NOMO-1 treated with dmso at 0.1 percent for 144 hours (cell line): ENCODE results near the gene RAVER1.
"Not testable (repeated sequence)": the region's sequence is repeated elsewhere in the genome, so short reads cannot be mapped to it uniquely, and the experiment has no call there.

ENCODE experiments used
- DNase-seq: peaks from one replicate; lab custom pipeline; 2025; ENCODE audit not compliant: unreplicated experiment; lab: John Stamatoyannopoulos, UW

RAVER1 gene

GRCh38 chr19:10346509-10346908 is 13.2 kb upstream of the RAVER1 start:
- peak; percentile 59 for DNase-seq

DNA sequence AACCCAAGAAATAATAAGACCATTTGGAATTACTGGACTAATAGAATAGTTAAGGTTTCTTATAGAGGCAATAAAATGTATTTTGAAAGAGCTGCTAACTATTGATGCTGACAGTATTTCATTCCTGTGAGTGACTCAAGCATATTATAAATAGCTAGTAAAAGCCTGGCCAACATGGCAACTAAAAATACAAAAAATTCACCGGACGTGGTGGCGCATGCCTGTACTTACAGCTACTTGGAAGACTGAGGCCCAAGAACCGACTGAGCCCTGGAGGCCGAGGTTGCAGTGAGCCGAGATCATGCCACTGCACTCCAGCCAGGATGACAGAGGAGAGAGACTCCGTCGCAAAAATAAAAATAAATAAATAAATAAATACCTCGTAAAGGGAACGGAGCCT is 11.5 kb upstream of the RAVER1 start:
- DNase-seq, result no peak

GRCh38 chr19:10343495-10343894 is 10.2 kb upstream of the RAVER1 start:
- no peak for DNase-seq

DNA sequence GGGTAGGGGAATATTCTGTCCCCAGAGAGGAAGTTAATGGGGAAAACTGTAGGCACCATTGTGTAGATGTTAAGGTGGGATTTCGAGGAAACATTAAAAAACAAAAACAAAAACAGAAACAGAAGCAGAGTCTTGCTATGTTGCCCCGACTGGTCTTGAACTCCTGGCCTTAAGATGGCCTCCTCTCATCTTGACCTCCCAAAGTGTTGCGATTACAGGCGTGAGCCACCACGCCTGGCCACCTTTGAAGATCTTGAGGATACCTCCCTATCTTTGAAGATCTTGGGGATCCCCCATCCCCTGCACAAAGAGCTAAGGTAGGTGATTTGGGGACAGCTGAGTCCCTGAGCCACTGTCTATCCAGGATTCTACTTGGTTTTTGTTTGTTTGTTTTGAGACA is 6.6 kb upstream of the RAVER1 start:
- DNase-seq, result no peak

DNA sequence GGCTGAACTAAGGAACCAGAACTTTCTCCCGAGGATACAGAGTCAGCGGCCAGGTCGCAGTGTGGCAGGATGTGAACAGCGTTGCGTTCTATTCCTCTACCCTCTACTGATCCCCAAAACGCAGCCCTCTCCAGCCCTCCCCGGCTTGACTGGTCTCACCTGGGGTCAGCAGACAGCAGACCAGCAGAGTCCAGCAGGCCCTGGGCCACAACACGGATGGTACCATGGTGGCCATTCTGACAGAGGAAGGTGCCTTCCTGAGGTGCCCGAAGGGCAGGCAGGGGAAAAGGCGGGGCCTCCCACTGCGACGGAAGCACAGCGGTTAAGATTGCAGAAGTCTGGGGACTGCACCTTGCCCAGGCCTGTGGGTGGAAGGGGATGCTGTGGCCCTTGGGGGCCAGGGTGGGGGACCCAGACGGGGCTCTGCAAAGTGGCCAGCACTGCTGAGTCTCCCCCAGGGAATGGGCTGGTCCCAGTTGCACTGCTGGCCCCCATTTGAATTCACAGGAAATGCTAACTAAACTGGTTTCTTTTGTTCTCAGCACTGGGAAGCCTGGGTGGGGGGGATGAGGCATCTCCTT is 6.1 kb upstream of the RAVER1 start, which contains the start of gene ICAM3:
Gene ICAM3 (minus strand): TSS at position 245 of the 581 bp plus-strand sequence. CDS start 10 bp downstream, at position 235.
- DNase-seq, result peak; percentile 70

DNA sequence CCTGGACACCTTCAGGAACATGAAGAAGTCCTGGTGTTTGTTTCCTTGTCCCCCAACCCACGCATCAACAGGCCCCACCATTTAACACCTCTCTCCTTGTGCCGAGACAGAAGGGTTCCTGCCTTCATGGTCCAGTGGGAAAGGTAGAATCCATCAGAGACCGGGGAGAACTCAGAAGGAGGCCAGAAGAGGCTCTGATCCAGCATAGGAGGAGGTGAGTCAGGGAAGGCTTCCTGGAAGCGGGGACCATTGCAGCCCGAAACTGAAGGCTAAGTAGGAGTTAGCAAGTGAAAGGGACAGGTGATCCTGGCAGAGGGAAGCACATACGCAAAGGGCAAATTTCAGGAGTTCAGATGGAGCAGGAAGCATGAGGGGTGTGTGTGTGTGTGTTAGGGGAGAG is 5.6 kb upstream of the RAVER1 start:
- DNase-seq, result no peak

DNA sequence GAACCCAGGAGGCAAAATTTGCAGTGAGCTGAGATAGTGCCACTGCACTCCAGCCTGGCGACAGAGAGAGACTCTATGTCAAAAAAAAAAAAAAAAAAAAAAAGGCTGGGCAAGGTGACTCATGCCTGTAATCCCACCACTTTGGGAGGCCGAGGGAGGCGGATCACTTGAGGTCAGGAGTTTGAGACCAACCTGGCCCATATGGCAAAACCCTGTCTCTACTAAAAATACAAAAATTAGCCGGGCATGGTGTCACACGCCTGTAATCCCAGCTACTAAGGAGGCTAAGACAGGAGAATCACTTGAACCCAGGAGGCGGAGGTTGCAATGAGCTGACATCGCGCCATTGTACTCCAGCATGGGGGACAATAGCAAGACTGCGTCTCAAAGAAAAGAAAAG is 3.4 kb upstream of the RAVER1 start:
- not testable (repeated sequence) for DNase-seq

- DNase-seq, result no peak
These were observed 2.1 kb upstream of the RAVER1 start for GRCh38 chr19:10335352-10335985.

GRCh38 chr19:10334588-10335351 is 1.4 kb upstream of the RAVER1 start:
- peak; percentile 77 for DNase-seq

GRCh38 chr19:10333758-10334587 is 644 bp upstream of the RAVER1 start:
- no peak for DNase-seq

- DNase-seq, result no peak
These were observed 968 bp downstream of the RAVER1 start for GRCh38 chr19:10332158-10332964.

GRCh38 chr19:10329555-10329954 is 3.8 kb downstream of the RAVER1 start:
- DNase-seq, result no peak

- no peak for DNase-seq
These were observed 4.5 kb downstream of the RAVER1 start for GRCh38 chr19:10328558-10329429.

- no peak for DNase-seq
These were observed 5.5 kb downstream of the RAVER1 start for GRCh38 chr19:10327793-10328192.

DNA sequence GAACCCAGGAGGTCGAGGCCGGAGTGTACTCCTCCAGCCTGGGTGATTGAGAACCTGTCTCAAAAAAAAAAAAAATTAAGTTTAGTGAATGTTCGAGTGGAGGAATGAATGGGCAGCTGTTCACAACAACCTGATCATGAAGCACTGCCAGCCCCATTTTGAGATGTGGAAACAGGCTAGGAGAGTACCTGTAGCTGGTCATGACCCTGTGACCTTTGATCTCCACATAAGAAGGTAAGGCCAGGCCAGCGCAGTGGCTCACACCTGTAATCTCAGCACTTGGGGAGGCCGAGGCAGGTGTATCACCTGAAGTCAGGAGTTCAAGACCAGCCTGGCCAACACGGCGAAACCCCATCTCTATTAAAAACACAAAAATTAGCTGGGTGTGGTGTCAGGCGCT is 7.6 kb downstream of the RAVER1 start:
- DNase-seq, result no peak

DNA sequence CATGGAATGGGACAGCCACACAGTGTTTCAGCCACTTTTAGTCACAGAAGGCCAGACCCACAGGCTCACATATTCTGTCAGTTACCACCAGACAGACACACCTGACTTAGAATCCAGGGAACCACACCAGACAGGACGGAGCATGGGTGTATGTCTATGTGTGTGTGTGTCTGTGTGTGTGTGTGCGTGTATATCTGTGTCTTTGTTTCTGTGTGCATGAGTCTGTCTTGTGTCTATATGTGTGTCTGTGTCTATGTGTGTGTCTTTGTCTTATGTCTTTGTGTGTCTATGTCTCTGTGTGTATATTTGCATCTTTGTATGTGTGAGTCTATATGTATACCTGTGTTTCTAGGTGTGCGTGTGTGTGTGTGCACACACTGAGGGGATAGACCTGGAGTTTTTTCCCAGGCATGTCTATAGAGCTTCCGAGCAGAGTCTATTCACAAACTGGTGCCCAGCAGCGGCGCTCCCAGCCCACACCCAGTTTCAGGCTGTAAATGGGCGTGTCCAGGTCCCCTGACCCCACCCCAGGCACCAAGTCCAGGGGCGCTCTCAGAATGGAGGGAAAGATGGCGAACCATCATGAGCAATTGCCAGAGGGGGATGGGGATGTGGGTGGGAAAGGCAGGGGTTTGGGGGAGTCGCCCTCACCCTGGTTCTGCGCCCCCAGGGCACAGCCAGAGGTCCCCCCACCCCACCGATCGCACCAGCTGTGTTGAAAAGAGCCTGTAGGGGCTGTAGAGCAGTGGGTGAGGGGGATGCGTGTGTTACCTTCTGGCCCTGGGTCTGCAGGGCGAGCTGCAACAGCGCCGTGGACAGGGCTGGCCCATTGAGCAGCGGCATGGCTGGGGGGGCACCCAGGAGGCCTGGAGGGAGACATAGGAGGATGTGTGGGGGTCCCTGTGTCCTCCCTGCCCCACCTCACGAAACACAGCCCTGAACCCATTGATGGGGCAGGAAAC is 11.2 kb downstream of the RAVER1 start:
- no peak for DNase-seq

GRCh38 chr19:10321417-10321797 is 11.9 kb downstream of the RAVER1 start:
- DNase-seq, result no peak

- DNase-seq, result no peak
These were observed 12.5 kb downstream of the RAVER1 start for GRCh38 chr19:10320602-10321416.
